HUES6 (cell line): ENCODE data around the gene SNRPD1.
"Not testable (repeated sequence)": the region's sequence is repeated elsewhere in the genome, so short reads cannot be mapped to it uniquely, and the experiment has no call there.

Source experiments
- H3K27ac ChIP-seq: 2 replicates; pipeline ENCODE4 v1.7.0; 2013; ENCODE audit warnings: low read depth, mild to moderate bottlenecking, low read length, inconsistent platforms
- H3K27me3 ChIP-seq: 2 replicates; pipeline ENCODE4 v1.6.1; 2013; ENCODE audit warnings: low read length; ENCODE audit not compliant: control insufficient read depth, insufficient read depth
- H3K36me3 ChIP-seq: 2 replicates; pipeline ENCODE4 v1.6.1; 2013; ENCODE audit warnings: low read length; ENCODE audit not compliant: control insufficient read depth, insufficient read depth
- H3K4me1 ChIP-seq: 2 replicates; pipeline ENCODE4 v1.6.1; 2013; ENCODE audit warnings: low read length; ENCODE audit not compliant: control insufficient read depth, insufficient read depth
- H3K4me3 ChIP-seq: 2 replicates; pipeline ENCODE4 v1.5.1; 2013; ENCODE audit warnings: low read depth, low read length
- H3K9ac ChIP-seq: one replicate; pipeline ENCODE4 v1.6.1; 2013; ENCODE audit warnings: mild to moderate bottlenecking, low read length
- H3K9me3 ChIP-seq: 2 replicates; pipeline ENCODE4 v1.6.1; 2013; ENCODE audit warnings: low read depth, low read length; ENCODE audit not compliant: control insufficient read depth, insufficient read depth

Gene SNRPD1

GRCh38 chr18:21672521-21673267 lies 60.6 kb downstream of the SNRPD1 start:
- H3K9me3 ChIP-seq, result no peaks in the 10 kb centered on the region
- no peak overlapping the region for H3K27ac ChIP-seq
- H3K4me3 ChIP-seq, result no peak overlapping the region
- peaks cover 16% of the 10 kb centered on the region for H3K4me1 ChIP-seq
- no peak overlapping the region for H3K9ac ChIP-seq
- no peaks in the 10 kb centered on the region for H3K36me3 ChIP-seq
- H3K27me3 ChIP-seq, result no peaks in the 10 kb centered on the region

GRCh38 chr18:21675354-21675753 lies 63.2 kb downstream of the SNRPD1 start:
- H3K36me3 ChIP-seq, H3K27ac ChIP-seq, H3K9me3 ChIP-seq, H3K27me3 ChIP-seq, H3K4me3 ChIP-seq, H3K9ac ChIP-seq: not testable (repeated sequence)
- H3K4me1 ChIP-seq, result peaks cover 10% of the 10 kb centered on the region

DNA sequence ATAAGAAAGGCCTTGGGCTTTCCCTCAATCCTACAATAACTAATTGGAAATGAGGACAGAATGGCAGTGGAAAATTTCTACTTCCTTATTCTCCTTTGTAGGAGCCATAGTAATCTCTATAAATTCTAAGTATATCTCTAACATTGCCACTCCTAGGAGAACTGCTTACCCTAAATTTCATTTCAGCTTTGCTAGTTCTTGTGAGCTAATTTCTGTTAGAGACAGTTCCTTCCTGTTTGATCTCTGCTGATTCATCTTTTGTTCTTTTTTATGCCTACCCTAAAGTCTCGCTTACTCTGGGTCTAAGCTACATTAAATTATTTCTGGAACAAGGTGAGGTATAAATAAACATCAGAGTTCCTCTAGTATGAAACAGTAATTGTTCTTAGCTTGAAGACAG lies 66.7 kb downstream of the SNRPD1 start:
- no peak overlapping the region for H3K4me3 ChIP-seq
- no peaks in the 10 kb centered on the region for H3K36me3 ChIP-seq
- peaks cover 19% of the 10 kb centered on the region for H3K4me1 ChIP-seq
- H3K27me3 ChIP-seq, result no peaks in the 10 kb centered on the region
- H3K27ac ChIP-seq, result no peak overlapping the region
- H3K9ac ChIP-seq, result no peak overlapping the region
- no peaks in the 10 kb centered on the region for H3K9me3 ChIP-seq

DNA sequence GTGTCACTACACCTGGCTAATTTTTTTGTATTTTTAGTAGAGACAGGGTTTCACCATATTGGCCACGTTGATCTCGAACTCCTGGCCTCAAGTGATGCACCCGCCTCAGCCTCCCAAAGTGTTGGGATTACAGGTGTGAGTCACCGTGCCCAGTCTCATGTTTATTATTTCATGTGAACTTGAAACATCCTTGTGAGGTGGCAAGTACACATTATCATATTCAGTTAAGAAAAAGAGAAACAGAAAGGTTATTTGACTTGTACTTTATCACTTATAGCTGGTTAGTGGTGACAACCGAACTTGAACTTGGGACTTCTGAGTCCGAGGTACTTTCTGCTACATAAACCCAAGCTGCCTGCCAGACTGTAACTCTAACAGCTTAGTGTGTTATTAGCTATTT lies 68.0 kb downstream of the SNRPD1 start:
- Histone ChIP-seq H3K9ac (no peak overlapping the region), H3K36me3 (no peaks in the 10 kb centered on the region), H3K27ac (no peak overlapping the region), H3K4me1 (peaks cover 16% of the 10 kb centered on the region), H3K27me3 (no peaks in the 10 kb centered on the region), H3K4me3 (no peak overlapping the region), H3K9me3 (no peaks in the 10 kb centered on the region)

DNA sequence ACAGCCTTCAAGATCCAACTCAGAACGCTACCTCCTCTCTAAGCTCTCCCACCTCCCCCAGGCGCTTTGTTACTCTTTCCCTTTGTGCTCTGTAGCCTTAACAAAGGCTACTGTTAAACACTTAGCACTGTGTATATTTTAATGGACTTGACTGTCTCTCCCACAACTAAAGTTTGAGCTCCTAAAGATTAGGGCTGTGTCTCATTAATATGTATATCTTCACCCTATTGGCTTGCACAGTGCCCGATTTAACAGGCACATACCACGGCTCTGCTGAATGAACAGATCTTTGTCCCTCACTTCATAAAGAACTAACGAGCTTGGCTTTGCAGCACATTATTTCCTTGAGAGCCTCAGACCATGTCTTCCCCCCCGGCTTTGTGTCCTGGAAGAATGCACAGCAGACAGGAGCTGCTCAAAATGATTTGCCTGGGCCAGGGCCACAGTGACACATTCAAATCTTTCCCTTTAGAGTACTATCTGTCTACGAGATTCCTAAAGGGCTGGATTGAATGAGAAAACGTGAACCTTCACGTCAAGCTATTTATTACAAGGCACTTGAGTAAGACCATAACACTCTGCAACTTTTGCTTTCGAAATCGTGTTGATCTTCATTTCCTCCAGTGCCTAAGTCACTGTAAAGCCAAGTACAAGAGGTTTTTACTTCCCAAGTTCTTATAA lies 70.4 kb downstream of the SNRPD1 start:
- H3K9ac ChIP-seq, result no peak overlapping the region
- no peaks in the 10 kb centered on the region for H3K27me3 ChIP-seq
- no peaks in the 10 kb centered on the region for H3K36me3 ChIP-seq
- peaks cover 9% of the 10 kb centered on the region for H3K4me1 ChIP-seq
- H3K27ac ChIP-seq, result no peak overlapping the region
- H3K4me3 ChIP-seq, result no peak overlapping the region
- no peaks in the 10 kb centered on the region for H3K9me3 ChIP-seq
